ENCODE data around the gene AMPD3.

DNA sequence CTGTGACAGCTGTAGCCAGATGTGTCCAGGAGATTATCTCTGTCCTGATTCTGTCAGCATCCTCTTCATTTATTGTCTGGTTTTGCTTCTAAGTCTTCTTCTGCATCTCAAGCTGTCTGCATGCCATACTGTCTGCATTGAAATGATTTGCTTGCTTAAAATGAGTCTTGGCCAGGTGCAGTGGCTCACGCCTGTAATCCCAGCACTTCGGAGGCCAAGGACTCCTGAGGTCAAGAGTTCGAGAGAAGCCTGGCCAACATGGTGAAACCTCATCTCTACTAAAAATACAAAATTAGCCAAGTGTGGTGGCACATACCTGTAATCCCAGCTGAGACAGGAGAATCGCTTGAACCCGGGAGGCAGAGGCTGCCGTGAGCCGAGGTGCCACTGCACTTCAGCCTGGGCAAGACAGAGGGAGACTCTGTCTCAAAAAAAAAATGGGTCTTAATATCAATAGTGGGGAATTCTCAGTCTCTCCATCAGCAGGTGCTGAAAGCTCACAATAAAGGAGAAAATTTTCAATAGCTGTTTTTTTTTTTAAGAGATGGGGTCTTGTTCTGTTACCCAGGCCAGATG, 39.2 kb upstream of the AMPD3 start:
- TF ChIP-seq GATA3 (IDR thresholded peaks at IDR 0.05; ENCODE audit: low read depth, low read length) (no peak), GATA2 (IDR thresholded peaks at IDR 0.05; ENCODE audit: low read depth, low read length) (no peak)

Measured in SH-SY5Y (cell line).